GM19240 (cell line): ENCODE measurements around the gene MARK3.

Experiments
- DNase-seq: peaks from one replicate; pipeline ENCODE4 v3.0.0; 2011; ENCODE audit warnings: low spot score; ENCODE audit not compliant: insufficient read length

MARK3 gene

GRCh38 chr14:103393676-103394626 lies 8.7 kb downstream of the MARK3 start:
- no peak for DNase-seq

- no peak for DNase-seq
Observed at GRCh38 chr14:103395244-103395643, 10.0 kb downstream of the MARK3 start.

- no peak for DNase-seq
Observed at GRCh38 chr14:103396463-103396862, 11.2 kb downstream of the MARK3 start.

- no peak for DNase-seq
Observed at GRCh38 chr14:103398427-103399195, 13.4 kb downstream of the MARK3 start.

GRCh38 chr14:103400537-103400936 lies 15.3 kb downstream of the MARK3 start:
- no peak for DNase-seq

- no peak for DNase-seq
Observed at GRCh38 chr14:103401223-103402214, 16.3 kb downstream of the MARK3 start.

- DNase-seq, result no peak
Observed at GRCh38 chr14:103402695-103403094, 17.5 kb downstream of the MARK3 start.

GRCh38 chr14:103404032-103404918 lies 19.1 kb downstream of the MARK3 start:
- no peak for DNase-seq

- DNase-seq, result no peak
Observed at GRCh38 chr14:103404920-103405319, 19.7 kb downstream of the MARK3 start.

GRCh38 chr14:103408491-103409155 lies 23.4 kb downstream of the MARK3 start:
- DNase-seq, result no peak

GRCh38 chr14:103416916-103417315 lies 31.7 kb downstream of the MARK3 start:
- no peak for DNase-seq

- DNase-seq, result no peak
Observed at GRCh38 chr14:103418481-103418818, 33.2 kb downstream of the MARK3 start.

- DNase-seq, result no peak
Observed at GRCh38 chr14:103421556-103421955, 36.3 kb downstream of the MARK3 start.

- DNase-seq, result no peak
Observed at GRCh38 chr14:103423050-103423461, 37.8 kb downstream of the MARK3 start.

- no peak for DNase-seq
Observed at GRCh38 chr14:103427485-103428443, 42.5 kb downstream of the MARK3 start.

GRCh38 chr14:103428723-103429556 lies 43.7 kb downstream of the MARK3 start:
- DNase-seq, result no peak

- DNase-seq, result no peak
Observed at GRCh38 chr14:103430358-103430757, 45.1 kb downstream of the MARK3 start.

GRCh38 chr14:103432627-103433026 lies 47.4 kb downstream of the MARK3 start:
- no peak for DNase-seq
